Esophagus squamous epithelium (tissue), 4 donors: ENCODE data around the gene ZNF230.

Experiments used
- POLR2A ChIP-seq, 4 donors: fragments of 450-650 bp; IDR thresholded peaks; one replicate each; pipeline ENCODE4 v1.6.1; 2017; ENCODE audit warnings: antibody characterized with exemption in 4 of 4, mild to moderate bottlenecking in 4 of 4, moderate library complexity in 3 of 4
- TF ChIP-seq, protein P1 (sequence below), 6 experiments: fragments of 450-650 bp in 4 of 6; fragments of 200-600 bp in 2 of 6; sonication (generic) in 2 of 6; IDR thresholded peaks; one replicate each; pipeline ENCODE4 v1.5.1; 2016 to 2019; ENCODE audit warnings: antibody characterized with exemption in 6 of 6, mild to moderate bottlenecking in 4 of 6, moderate library complexity in 4 of 6

DNA sequence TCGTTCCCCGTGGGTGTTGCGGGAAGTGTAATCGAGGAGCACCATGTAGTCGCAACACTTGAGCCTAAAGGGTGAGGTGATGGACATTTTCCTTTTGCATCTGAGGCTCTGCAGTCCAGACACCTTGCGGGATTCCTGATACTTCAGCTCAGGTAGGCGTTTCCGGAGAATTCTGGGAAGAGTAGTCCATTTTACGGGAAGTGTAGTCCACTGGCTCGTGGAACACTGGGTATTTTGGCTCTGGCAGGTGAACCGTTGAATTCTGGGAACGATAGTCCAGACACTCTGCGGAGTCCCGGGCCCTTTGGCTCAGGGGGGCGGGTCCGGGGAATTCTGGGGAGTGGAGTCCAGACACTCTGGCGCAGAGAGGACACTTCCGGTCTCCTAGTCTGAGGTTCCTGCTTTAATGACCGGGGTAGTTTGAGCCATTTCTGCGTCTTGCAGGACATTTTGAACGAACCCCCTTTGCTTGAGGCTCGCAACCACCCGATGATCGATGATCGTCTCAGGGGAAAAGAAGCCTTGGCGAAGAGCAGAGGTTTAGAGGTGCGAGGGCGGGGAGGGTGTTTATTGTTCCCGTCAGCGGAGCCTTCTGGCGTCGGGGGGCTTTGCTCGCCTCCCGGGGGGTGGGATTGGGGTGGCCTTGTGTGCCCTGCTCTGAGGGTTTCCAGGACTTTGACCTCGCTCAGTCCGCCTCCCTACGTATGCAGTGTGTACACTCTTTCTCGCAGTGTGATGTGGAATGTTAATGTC is 49.1 kb downstream of the ZNF230 start, which contains the start of gene ZNF223:
- TF ChIP-seq POLR2A (IDR thresholded peaks at IDR 0.05) = no peak
- TF ChIP-seq, protein P1, sequence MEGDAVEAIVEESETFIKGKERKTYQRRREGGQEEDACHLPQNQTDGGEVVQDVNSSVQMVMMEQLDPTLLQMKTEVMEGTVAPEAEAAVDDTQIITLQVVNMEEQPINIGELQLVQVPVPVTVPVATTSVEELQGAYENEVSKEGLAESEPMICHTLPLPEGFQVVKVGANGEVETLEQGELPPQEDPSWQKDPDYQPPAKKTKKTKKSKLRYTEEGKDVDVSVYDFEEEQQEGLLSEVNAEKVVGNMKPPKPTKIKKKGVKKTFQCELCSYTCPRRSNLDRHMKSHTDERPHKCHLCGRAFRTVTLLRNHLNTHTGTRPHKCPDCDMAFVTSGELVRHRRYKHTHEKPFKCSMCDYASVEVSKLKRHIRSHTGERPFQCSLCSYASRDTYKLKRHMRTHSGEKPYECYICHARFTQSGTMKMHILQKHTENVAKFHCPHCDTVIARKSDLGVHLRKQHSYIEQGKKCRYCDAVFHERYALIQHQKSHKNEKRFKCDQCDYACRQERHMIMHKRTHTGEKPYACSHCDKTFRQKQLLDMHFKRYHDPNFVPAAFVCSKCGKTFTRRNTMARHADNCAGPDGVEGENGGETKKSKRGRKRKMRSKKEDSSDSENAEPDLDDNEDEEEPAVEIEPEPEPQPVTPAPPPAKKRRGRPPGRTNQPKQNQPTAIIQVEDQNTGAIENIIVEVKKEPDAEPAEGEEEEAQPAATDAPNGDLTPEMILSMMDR (IDR thresholded peaks at IDR 0.05) = no peak
